HG03575 (cell line): ENCODE measurements around the gene CAPN8.

Source experiments
- ATAC-seq: cut with Tn5 transposase; IDR thresholded peaks from one replicate; pipeline ENCODE4 v1.9.1; 2021; ENCODE audit not compliant: unreplicated experiment, insufficient number of reproducible peaks, low FRiP score; ENCODE audit errors: extremely low read depth

The CAPN8 gene

DNA sequence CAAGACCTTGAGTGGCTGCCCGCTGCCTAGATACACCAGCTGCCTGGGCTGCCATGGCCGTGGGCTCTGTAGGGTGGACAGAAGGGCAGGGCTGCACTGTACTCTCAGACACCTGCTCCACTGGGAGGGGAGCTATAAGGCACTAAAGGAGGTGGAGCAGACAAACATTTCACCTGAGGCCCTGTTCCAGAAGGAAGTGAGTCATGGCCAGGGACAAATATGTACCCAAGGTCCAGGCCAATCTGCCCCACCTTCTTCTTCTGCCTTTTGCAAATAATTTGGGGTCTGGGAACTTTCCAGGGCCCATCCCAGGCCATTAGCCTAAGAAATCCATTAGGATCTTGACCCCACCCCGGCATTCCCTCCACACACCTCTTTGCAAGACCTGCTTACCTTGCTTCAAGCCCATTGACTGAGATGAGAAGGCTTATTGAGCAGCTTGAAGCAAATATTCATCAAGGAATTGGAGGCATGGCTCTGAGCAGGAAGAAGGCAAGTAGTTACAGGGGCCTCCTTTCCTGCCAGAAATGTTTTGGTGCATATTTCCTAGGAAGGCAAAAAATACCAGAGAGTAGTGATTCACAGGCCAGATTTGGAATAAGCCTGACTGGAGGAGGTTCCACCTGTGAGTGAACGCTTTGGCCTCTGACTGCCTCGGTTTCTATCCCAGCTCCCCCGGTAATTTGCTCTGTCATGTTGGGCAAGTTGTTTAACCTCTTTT is at the start of gene CAPN8:
CAPN8 (minus strand) TSS at position 110 of the 721 bp plus-strand sequence; CDS start at position 55, 55 bp downstream.
- no peak for ATAC-seq

DNA sequence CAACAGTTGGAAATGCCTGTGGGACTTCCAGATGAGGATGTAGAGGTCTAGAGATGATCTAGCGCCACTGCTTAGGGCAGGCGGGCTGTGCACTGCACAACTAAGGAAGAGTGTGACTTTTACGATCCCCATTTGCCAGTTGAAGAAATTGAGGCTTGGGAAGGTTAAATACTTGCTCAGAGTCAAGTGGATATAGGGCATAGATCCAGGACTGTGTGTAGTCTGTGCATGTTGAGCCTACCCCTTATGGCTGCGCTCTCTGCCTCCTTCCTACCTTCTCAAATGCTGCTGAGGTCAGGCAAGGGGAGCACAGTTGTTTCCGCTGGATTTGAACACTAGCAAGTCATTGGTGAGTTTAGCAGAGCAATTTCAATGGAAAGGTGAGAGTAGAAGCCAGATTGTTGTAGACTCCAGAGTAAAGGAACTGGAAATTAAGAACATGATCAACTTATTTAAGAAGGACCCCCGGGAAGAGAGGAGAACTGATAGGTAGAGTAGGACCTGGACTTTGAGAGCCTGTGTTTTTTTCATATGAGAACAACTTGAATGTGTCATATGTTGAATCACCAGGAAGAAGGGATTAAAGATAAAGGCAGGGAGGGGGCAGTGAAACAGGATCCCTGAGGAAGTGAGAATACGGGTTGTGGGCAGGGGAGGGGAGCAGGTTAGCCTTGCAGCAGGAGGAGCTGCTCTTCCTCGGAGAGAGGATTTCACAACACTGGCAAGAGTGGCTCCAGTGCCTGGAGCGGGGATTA is 49.5 kb upstream of the CAPN8 start:
- ATAC-seq: no peak

DNA sequence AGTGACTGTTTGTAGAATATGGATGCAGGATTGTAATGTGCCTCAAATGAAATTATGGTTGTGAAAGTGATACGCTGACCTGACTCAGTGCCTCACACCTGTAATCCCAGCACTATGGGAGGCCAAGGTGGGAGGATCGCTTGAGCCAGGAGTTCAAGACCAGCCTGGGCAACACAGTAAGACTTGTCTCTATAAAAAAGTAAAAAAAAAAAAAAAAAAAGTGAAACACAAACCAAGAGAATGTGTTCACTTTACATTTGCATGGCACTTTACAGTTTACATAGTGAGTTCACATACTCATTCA is 48.9 kb upstream of the CAPN8 start:
- no peak for ATAC-seq

- ATAC-seq: no peak
Observed at GRCh38 chr1:223713546-223714420, 48.3 kb upstream of the CAPN8 start.

DNA sequence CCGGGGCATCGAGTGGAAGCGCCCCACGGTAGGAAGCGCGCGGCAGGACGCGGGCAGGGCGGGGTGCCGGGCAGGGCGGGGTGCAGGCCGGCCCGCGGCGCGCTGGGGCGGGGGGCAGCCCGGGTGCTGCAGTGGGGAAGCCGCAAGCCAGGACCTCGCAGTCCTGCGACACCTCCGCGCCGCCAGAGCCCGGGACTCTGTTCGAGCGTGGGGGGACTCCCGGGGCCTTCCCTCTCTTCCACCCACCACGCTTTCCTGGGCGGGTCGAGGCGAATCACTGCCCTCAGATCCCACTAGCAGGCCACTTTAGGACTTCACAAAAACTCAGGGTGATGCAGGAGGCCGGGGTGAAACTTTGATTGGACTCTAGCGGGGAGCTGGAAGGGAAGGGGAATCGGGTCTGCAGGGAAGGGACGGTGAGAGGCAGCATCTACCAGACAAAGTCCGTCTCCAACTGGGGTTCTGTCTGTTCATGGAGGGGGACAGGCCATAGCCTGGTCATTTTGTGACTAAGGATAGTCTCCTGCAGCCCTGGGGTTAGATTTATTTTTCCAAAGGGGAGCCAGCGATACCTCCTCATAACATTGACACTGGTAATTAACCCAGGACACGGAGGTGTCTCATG is 47.5 kb upstream of the CAPN8 start:
- ATAC-seq: no peak

DNA sequence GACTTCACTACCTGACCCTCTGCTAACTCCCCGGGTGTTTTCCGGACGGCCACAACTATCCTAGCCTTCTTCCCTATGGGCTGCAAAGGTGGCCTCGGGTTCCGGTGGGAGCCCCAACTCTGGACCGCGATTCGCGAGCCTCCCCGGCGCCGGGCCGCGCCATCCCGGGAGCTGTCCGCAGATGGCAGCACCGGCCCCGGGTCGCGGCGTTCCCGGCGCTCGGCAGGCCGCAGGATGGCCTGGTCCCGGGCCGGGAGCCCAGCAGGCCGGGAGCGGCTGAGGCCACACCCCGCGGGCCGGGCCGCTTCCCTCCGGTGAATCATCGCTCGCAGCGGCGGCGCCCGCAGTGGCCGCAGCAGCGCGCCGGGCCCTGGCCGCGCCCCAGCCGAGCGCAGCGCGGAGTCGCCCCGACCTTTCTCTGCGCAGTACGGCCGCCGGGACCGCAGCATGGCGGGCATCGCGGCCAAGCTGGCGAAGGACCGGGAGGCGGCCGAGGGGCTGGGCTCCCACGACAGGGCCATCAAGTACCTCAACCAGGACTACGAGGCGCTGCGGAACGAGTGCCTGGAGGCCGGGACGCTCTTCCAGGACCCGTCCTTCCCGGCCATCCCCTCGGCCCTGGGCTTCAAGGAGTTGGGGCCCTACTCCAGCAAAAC is 46.8 kb upstream of the CAPN8 start, which contains the start of gene CAPN2:
CAPN2 (plus strand) TSS at position 346 of the 656 bp plus-strand sequence; CDS start at position 448, 102 bp downstream.
- no peak for ATAC-seq

DNA sequence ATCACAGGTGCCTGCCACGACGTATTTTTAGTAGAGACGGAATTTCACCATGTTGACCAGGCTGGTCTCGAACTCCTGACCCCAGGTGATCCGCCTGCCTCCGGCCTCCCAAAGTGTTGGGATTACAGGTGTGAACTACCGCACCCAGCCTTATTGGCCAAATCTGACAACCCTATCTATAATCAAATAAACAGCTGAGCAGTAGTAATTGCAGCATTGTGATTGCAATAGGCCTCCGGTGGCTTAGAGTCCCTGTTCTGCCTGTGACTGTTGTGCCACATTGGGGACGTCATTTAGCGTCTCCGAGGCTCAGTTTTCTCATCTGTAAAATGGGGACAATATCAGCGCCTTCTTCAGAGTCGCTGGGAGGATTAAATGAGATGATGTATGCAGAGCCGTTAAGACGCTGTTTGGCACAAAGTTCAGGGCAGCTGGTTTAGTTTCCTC is 46.3 kb upstream of the CAPN8 start:
- ATAC-seq: no peak

DNA sequence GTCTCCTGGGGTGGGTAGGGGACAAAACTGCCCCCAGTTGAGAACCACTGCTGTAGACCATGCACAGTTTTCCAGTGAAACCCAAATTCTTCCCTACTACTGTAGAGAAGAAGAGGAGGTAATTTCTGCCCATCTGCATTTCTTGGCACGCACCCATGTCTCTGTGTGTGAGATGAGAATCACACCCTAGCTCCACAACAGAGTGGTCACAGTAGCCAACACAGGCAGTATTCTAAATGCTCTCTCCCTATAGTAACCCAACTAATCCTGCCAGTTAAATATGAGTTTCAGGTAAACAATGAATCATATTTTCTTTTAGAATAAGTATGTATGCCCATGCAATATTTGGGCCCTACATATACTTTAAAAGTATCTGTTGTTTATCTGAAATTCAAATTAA is 45.7 kb upstream of the CAPN8 start:
- ATAC-seq: no peak

GRCh38 chr1:223710179-223711133 is 45.0 kb upstream of the CAPN8 start:
- no peak for ATAC-seq

DNA sequence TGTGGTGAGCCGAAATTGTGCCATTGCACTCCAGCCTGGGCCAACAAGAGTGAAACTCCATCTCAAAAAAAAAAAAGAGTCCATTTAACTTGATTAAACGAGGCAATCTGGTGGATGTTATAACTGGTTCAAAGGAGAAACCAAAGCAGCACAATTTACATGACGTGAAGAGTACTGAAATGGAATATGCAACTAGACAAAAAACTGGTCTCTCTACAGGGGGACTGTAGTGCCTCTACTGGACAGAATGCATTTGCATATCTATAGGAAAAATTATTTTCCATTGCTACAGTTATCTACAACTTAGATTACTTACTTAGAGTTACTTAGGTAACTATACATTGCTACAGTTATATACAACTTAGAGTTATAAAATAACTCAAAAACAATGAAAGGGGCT is 44.1 kb upstream of the CAPN8 start:
- no peak for ATAC-seq

DNA sequence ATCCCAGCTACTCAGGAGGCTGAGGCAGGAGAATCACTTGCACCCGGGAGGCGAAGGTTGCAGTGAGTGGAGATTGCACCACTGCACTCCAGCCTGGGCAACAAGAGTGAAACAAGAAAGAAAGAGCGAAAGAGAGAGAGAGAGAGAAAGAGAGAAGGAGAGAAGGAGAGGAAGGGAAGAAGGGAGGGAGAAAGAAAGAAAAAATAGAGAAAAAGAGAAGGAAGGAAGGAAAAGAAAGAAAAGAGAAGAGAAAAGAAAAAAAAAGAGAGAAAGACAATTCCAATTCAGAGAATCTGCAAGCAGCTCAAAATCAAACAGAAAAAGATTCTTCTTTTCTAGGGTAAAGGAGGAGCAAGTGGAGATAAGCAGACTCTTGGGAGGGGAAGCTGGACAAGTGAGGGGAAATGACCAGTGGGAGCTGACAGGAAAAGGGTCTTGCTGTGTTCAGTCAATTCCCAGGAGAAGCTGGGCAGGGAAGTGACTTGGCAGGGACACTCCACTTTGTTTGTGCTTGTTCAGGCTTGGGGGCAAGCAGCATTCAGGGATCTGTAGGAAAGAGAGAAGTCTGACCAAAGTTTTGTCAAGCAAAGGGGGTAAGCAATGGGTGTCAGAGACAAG is 43.3 kb upstream of the CAPN8 start:
- no peak for ATAC-seq

GRCh38 chr1:223708001-223708359 is 42.5 kb upstream of the CAPN8 start:
- ATAC-seq: no peak

GRCh38 chr1:223707256-223708000 is 41.9 kb upstream of the CAPN8 start:
- no peak for ATAC-seq

GRCh38 chr1:223706077-223706973 is 40.8 kb upstream of the CAPN8 start:
- no peak for ATAC-seq

DNA sequence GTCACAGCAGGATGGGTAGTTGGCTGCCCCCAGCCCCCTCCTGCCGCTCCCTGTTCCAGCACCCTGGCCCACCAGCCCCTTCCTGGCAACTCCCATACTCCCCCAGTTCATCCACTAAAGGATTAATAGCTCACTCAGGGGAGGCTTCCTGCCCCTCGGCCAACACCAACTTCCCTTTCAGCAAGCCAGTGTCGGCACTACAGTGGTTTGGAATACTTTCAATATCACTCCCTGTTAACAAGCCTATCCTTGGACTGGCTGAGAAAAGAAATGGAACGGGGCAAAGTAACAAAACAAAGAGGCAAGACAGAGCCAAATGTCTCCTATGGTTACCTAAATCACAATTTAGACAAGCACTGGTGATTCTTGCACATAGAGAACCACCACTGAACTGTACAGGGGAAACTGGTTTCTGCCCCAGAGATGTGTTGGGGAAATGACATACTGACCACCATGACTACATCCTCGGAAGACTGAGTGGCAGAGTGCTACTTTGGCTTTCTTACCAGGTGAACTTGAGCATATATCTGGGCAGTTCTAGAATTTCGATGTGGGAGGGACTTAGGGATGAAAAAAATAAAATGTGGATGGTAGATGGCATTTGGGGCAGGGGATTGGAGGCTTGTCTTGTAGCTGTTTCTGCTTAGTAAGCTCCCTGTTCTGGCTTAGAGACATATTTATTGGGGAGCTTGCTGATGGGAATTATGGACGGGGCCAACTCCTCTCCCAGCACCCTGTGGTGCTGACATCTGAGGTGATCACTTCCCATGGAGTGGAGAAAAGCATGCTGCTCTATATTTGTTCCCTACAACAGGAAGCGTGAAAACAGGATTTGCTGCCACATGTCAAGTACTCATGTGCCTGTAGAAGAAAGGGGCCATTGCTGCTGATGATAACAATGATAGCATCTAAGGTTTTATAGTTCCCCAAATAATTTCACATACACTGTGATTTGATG is 39.7 kb upstream of the CAPN8 start:
- ATAC-seq: no peak
